Hepatocyte (in vitro differentiated cells): ENCODE data around the gene CCBE1. TPM values are rescaled to one million over a fixed set of nuclear protein-coding genes. Genes with fewer than 3 reads are reported as not detected.

Source experiments
- DNase-seq: peaks from one replicate; pipeline ENCODE4 v3.0.0-alpha.2; 2016; ENCODE audit warnings: low spot score
- H2AFZ ChIP-seq: fragments of 200-600 bp; sonication (generic); 2 replicates; pipeline ENCODE4 v1.6.0; 2016; ENCODE audit warnings: antibody characterized with exemption, mild to moderate bottlenecking
- H3K27ac ChIP-seq: fragments of 200-600 bp; sonication (generic); 2 replicates; pipeline ENCODE4 v1.5.1; 2016; ENCODE audit warnings: mild to moderate bottlenecking
- H3K27me3 ChIP-seq: fragments of 200-600 bp; sonication (generic); 2 replicates; pipeline ENCODE4 v1.6.1; 2016
- H3K36me3 ChIP-seq: fragments of 200-600 bp; sonication (generic); replicated peaks from 2 replicates; pipeline ENCODE4 v1.5.1; 2016; ENCODE audit warnings: low read depth; ENCODE audit not compliant: insufficient read depth
- H3K4me1 ChIP-seq: fragments of 200-600 bp; sonication (generic); 2 replicates; pipeline ENCODE4 v1.5.1; 2016; ENCODE audit warnings: mild to moderate bottlenecking, moderate library complexity; ENCODE audit not compliant: insufficient read depth
- H3K4me2 ChIP-seq: fragments of 200-600 bp; sonication (generic); 2 replicates; pipeline ENCODE4 v1.6.0; 2016
- H3K4me3 ChIP-seq: fragments of 200-600 bp; sonication (generic); 2 replicates; pipeline ENCODE4 v1.5.1; 2016; ENCODE audit warnings: mild to moderate bottlenecking
- H3K79me2 ChIP-seq: fragments of 200-600 bp; sonication (generic); 2 replicates; pipeline ENCODE4 v1.6.0; 2017; ENCODE audit warnings: mild to moderate bottlenecking
- H3K9me2 ChIP-seq: fragments of 200-600 bp; sonication (generic); replicated peaks from 2 replicates; pipeline ENCODE4 v1.6.0; 2017; ENCODE audit warnings: mild to moderate bottlenecking; ENCODE audit not compliant: insufficient read depth
- H3K9me3 ChIP-seq: fragments of 200-600 bp; sonication (generic); 2 replicates; pipeline ENCODE4 v1.5.1; 2016; ENCODE audit warnings: low read depth, mild to moderate bottlenecking
- H4K20me1 ChIP-seq: fragments of 200-600 bp; sonication (generic); 2 replicates; pipeline ENCODE4 v1.6.0; 2016; ENCODE audit warnings: mild to moderate bottlenecking; ENCODE audit not compliant: insufficient read depth, poor library complexity, severe bottlenecking
- EZH2 ChIP-seq: fragments of 200-600 bp; sonication (generic); IDR thresholded peaks from 2 replicates; pipeline ENCODE4 v1.6.1; 2016; ENCODE audit warnings: antibody characterized with exemption, mild to moderate bottlenecking, borderline replicate concordance
- EZH2phosphoT487 ChIP-seq: fragments of 200-600 bp; sonication (generic); IDR thresholded peaks from one replicate; pipeline ENCODE4 v1.6.1; 2018; ENCODE audit warnings: antibody characterized with exemption, mild to moderate bottlenecking, low read depth, moderate library complexity; ENCODE audit not compliant: unreplicated experiment, severe bottlenecking
- WGBS: methylation state at CpG from one replicate; pipeline ENCODE4 v1.1.6; 2016; ENCODE audit warnings: low lambda C conversion rate; ENCODE audit errors: missing lambda C conversion rate; 5-methylcytosine and 5-hydroxymethylcytosine counted together
- polyA plus RNA-seq: library from polyadenylated mRNA; unstranded; fragments of >200 nt; fragmentation: Nextera tagmentation; extraction: Ambion mirVana; gene quantifications from 2 replicates; pipeline ENCODE4 v1.2.1, GENCODE V29; 2016
- total RNA-seq: library from RNA; depleted of rRNA; stranded (reverse); fragments of >200 nt; gene quantifications from 2 replicates; pipeline ENCODE4 v1.2.3, GENCODE V29; 2014
- TF ChIP-seq, protein P1 (sequence below): fragments of 200-600 bp; sonication (generic); IDR thresholded peaks from 2 replicates; pipeline ENCODE4 v1.5.1; 2016; ENCODE audit warnings: antibody characterized with exemption, mild to moderate bottlenecking; ENCODE audit not compliant: poor library complexity

The CCBE1 gene
- total and polyA plus RNA-seq, 2 experiments from 2014 or later: 3.1 to 9.2 TPM

DNA sequence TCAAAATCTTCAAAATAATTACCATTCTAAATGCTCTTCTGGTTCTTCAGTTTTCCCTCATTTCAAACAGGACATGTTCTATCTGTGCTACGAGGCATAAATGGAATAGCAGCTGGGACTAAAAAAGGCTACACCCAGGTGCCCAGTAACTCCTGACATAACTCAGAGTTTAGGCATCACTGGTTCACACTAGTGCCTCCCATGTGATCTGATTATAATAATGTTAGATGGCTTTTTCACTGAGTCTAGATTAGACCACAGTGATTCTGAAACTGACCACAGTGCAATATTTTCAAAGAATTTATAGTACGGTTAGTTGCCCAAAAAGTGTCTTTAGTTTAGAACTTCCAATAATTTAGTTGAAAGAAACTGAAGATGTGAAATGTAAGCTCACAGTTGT lies 123.3 kb downstream of the CCBE1 start:
- H3K9me3 ChIP-seq: no peaks in the 10 kb centered on the region
- no peaks in the 10 kb centered on the region for H3K79me2 ChIP-seq
- peaks cover 10% of the 10 kb centered on the region for H3K27me3 ChIP-seq
- no peaks in the 10 kb centered on the region for H3K9me2 ChIP-seq
- whole genome bisulfite sequencing: 95% methylated on average over 2 of the region's 2 CpGs
- H3K36me3 ChIP-seq: no peaks in the 10 kb centered on the region
- H3K4me1 ChIP-seq: peaks cover 6% of the 10 kb centered on the region
- TF ChIP-seq, protein P1, sequence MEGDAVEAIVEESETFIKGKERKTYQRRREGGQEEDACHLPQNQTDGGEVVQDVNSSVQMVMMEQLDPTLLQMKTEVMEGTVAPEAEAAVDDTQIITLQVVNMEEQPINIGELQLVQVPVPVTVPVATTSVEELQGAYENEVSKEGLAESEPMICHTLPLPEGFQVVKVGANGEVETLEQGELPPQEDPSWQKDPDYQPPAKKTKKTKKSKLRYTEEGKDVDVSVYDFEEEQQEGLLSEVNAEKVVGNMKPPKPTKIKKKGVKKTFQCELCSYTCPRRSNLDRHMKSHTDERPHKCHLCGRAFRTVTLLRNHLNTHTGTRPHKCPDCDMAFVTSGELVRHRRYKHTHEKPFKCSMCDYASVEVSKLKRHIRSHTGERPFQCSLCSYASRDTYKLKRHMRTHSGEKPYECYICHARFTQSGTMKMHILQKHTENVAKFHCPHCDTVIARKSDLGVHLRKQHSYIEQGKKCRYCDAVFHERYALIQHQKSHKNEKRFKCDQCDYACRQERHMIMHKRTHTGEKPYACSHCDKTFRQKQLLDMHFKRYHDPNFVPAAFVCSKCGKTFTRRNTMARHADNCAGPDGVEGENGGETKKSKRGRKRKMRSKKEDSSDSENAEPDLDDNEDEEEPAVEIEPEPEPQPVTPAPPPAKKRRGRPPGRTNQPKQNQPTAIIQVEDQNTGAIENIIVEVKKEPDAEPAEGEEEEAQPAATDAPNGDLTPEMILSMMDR: no peak
- no peak for TF ChIP-seq EZH2
- TF ChIP-seq EZH2phosphoT487: no peak
- no peak for DNase-seq
- H2AFZ ChIP-seq: no peak overlapping the region
- H3K27ac ChIP-seq: no peak overlapping the region
- H3K4me3 ChIP-seq: no peak overlapping the region
- no peak overlapping the region for H3K4me2 ChIP-seq
- H4K20me1 ChIP-seq: no peaks in the 10 kb centered on the region

DNA sequence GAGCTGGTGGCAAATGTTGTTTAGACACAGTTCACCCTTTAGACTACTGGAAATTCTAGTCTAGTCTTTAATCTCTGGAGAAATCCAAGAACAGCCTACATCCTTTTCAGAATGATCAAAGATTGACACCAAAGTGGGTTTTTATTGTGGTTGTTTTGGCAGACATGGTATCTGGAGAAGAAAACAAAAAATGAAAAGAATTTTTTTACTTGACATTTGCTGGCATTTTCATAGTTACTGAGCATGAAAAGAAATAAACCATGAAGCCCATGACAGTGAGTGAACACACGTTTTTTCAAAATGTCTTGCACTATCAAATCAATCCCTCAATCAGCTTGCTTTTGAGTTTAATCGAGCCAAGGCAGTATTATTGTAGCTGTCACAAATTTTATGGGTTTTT lies 125.3 kb downstream of the CCBE1 start:
- H3K79me2 ChIP-seq: no peaks in the 10 kb centered on the region

DNA sequence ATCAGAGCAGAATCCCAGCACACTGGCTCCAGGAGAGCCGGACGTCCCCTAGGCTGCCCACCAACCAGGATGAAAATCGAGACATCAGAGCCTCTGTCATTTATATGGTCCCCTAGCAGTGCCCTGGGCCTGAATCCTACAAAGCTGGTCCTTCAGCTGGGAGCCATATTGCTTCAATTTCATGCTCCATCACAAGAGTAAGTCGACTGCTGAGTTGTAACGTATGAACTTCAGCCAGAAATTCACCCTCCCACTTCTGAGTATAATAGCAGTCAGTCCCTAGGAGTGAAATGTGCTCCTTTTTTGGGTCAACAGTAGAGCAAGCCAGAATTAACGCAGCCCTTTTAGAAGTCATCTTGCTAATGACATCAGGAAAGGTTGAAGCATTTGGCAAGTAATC lies 126.4 kb downstream of the CCBE1 start:
- TF ChIP-seq EZH2 (no peak), EZH2phosphoT487 (no peak)
- TF ChIP-seq, protein P1: no peak

More for the DNA sequence above, 125.3 kb downstream of the CCBE1 start:
- no peaks in the 10 kb centered on the region for H3K36me3 ChIP-seq
- H4K20me1 ChIP-seq: no peaks in the 10 kb centered on the region
- no peaks in the 10 kb centered on the region for H3K9me2 ChIP-seq
- no peak overlapping the region for H3K27ac ChIP-seq
- H3K4me1 ChIP-seq: peaks cover 6% of the 10 kb centered on the region
- no peaks in the 10 kb centered on the region for H3K9me3 ChIP-seq
- H2AFZ ChIP-seq: no peak overlapping the region
- no peak overlapping the region for H3K4me3 ChIP-seq
- no peak for DNase-seq
- TF ChIP-seq EZH2: no peak
- no peak for TF ChIP-seq EZH2phosphoT487
- TF ChIP-seq, protein P1: no peak
- H3K4me2 ChIP-seq: no peak overlapping the region
- H3K27me3 ChIP-seq: peaks cover 7% of the 10 kb centered on the region
- WGBS: 55% methylated on average over 2 of the region's 2 CpGs

More for the DNA sequence above, 126.4 kb downstream of the CCBE1 start:
- H3K79me2 ChIP-seq: no peaks in the 10 kb centered on the region
- 72% methylated on average over 6 of the region's 6 CpGs for WGBS
- peaks cover 6% of the 10 kb centered on the region for H3K4me1 ChIP-seq
- peaks cover 7% of the 10 kb centered on the region for H3K27me3 ChIP-seq
- no peak overlapping the region for H3K4me3 ChIP-seq
- H3K36me3 ChIP-seq: no peaks in the 10 kb centered on the region
- no peak overlapping the region for H3K27ac ChIP-seq
- H3K9me2 ChIP-seq: no peaks in the 10 kb centered on the region
- H2AFZ ChIP-seq: no peak overlapping the region
- no peak for DNase-seq
- no peaks in the 10 kb centered on the region for H3K9me3 ChIP-seq
- no peaks in the 10 kb centered on the region for H4K20me1 ChIP-seq
- no peak overlapping the region for H3K4me2 ChIP-seq
